Skeletal muscle cell (primary cell): ENCODE data around the gene OR2G6.
"Not testable (repeated sequence)": the region's sequence is repeated elsewhere in the genome, so short reads cannot be mapped to it uniquely, and the experiment has no call there.

Experiments
- DNase-seq: peaks from one replicate; pipeline ENCODE4 v3.0.0-alpha.2; 2010; ENCODE audit warnings: low read depth
- H3K4me3 ChIP-seq: 2 replicates; pipeline ENCODE4 v1.5.1; 2011; ENCODE audit warnings: low read depth, mild to moderate bottlenecking, control low read depth, low read length, moderate library complexity

Gene OR2G6

DNA sequence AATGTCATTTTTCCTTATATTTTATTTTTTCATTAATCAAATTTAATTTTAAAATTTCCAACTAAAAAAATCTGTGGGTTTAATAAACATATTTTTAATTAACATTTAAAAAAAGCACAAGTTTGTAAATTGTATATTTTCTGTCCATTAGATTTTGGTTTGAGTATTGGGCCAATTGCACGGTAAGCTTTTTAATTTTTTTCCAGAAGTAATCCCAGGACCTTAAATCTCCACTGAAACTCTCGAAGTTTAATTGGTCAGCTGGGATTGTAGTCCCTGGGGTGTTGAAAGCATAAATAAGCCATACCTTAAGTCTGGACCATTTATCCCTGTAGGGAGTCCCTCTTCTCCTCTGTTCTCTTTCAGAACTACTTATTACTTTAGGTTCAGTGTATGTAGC is at the start of gene OR2G6:
Gene OR2G6 (plus strand): TSS at position 301 of the 400 bp plus-strand sequence. CDS start 13,574 bp downstream, outside the sequence.
- DNase-seq, H3K4me3 ChIP-seq: not testable (repeated sequence)

- not testable (repeated sequence) for DNase-seq, H3K4me3 ChIP-seq
Measured at GRCh38 chr1:248459117-248459516, 48.8 kb upstream of the OR2G6 start.

- no peak overlapping the region for H3K4me3 ChIP-seq
Measured at GRCh38 chr1:248471154-248471553, 36.7 kb upstream of the OR2G6 start.

DNA sequence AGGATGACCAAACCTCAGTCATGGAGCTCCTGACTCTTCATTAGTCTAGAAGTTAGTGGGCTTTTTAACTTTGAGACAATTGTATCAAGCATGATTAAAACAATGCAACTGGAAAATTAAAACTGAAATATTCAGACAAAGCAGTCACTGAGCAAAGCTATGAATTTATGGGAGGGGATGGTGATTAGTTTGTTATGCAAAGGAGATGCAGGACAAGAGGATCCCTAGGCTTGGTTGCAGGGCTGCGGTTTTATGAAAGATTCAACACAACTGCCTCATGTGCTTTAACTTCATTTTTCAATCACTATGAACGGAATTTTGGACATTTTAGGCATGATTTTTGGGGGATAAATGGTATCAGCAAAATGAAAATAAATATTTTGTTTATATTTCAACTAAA is 35.8 kb upstream of the OR2G6 start:
- not testable (repeated sequence) for H3K4me3 ChIP-seq, DNase-seq

More at GRCh38 chr1:248471154-248471553, 36.7 kb upstream of the OR2G6 start:
- DNase-seq, result no peak

DNA sequence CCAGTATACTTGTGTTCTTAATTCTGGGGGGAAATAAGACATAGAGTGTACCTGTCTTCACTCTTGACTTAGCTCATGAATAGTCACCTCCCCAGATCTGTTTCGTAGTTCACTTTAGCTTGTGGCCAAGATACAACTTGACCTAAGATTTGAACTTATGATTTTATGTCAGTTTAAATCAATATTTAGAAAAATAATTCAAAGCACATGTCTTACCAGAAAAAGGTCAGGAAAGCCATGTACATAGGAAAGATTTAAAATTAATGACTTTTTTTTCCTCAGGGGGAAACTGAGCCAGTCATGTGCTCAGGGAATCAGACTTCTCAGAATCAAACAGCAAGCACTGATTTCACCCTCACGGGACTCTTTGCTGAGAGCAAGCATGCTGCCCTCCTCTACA is 34.8 kb upstream of the OR2G6 start, which contains the start of gene OR2T3:
Gene OR2T3 (plus strand): TSS at position 301 of the 400 bp plus-strand sequence. CDS start 0 bp downstream, at position 301.
- H3K4me3 ChIP-seq, DNase-seq: not testable (repeated sequence)

- not testable (repeated sequence) for DNase-seq, H3K4me3 ChIP-seq
Measured at GRCh38 chr1:248475660-248476059, 32.2 kb upstream of the OR2G6 start.

DNA sequence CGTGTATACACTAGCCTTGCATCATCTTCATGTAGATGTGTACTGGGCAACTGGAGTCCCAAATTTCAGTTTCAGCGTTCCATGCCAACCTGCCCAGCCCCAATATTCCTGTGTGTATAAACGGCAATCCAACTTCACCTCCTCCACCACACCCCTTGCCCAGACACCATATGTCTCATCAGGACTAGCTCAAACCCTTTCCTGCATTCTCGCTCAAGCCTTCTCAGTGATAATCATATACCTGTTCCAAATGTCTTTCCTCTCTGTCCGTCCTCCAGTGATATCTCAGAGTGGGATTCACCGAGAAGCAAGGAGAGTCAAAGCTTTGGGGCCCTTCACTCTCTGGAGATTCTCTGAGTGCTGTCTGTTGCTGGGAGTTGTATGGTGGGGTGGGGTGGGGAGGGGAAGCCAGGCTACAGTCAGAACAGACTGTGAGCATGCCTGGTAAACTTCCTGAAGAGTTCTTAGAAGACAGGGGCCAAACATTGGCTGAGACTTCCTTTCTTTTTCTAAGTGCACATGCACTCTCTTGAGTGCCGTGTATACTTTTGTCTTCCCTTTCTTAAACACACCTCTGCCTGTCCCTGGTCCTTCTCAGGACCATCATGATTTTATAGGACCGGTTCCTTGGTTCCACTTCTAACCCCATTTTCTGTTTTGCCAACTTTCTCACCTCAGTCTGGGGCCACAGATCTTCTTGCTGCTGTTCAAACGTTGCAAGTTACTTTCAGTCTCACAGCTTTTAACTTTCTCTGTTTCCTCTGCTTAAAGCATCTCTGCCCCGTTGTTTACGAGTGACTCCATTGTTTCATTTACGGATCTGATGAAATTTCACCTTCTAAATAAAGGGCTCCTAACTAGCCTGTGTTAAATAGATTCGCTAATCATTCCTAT is 25.9 kb upstream of the OR2G6 start:
- not testable (repeated sequence) for DNase-seq, H3K4me3 ChIP-seq

DNA sequence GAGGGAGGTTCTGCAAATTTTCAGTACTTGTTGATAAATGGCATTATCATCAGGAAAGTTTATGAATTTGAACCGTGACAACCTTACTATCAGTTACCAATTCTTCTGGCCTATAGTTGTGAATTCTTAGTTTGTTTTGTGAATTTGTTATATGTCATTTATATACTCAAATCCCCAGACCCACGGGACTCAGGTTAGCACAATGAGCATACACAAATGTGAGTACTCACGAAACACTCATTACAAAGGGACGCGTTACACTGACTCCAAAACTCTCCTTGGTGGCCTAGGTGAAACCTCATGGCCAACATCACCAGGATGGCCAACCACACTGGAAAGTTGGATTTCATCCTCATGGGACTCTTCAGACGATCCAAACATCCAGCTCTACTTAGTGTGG is 19.6 kb upstream of the OR2G6 start, which contains the start of gene OR2T5:
Gene OR2T5 (plus strand): TSS at position 301 of the 400 bp plus-strand sequence. CDS start 0 bp downstream, at position 301.
- not testable (repeated sequence) for H3K4me3 ChIP-seq, DNase-seq

DNA sequence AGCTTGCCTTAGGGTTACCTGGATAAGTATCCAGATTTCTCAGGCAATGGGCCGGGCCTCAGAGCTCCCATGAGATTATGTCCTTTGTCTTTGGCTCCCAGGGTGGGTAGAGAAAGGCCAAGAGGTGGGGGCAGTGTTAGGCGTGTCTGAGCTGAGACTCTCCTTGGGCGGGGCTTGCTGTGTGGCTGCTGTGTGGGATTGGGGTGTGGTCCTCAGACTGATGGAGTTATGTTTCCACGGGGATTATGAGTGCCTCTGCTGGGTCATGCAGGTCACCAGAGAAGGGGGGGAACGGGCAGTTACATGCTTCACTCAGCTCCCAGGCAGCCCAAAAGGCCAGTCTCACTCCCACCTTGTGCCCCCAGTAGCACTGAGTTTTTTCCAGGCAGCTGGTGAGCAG is 11.2 kb upstream of the OR2G6 start:
- not testable (repeated sequence) for DNase-seq, H3K4me3 ChIP-seq

GRCh38 chr1:248500305-248501035 is 7.4 kb upstream of the OR2G6 start:
- not testable (repeated sequence) for DNase-seq, H3K4me3 ChIP-seq

DNA sequence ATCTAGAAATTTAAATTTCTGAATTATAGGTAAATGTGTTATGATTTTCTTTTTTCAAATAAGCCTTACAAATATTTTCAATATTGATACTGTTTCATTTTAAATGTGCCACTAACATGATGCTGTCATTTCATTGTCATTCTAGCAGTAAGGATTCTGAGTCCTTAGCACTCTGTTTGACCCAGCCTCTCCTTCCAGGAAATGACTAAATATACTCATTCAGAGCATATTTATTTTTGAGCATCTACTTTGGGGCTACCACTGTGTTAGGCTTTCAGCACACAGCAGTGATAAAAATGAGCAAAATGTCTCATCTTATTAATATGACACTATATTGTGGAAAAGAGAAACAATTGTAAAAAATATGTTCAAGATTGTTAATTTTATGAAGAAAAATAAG is 2.3 kb downstream of the OR2G6 start:
- DNase-seq, H3K4me3 ChIP-seq: not testable (repeated sequence)

DNA sequence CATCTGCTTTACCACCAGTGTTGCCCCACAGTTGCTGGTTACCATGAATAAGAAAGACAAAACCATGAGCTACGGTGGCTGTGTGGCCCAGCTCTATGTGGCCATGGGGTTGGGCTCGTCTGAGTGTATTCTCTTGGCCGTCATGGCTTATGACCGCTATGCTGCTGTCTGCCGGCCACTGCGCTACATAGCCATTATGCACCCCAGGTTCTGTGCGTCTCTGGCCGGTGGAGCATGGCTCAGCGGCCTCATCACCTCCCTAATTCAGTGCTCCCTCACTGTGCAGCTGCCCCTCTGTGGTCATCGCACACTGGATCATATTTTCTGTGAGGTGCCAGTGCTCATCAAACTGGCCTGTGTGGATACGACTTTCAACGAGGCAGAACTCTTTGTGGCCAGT is 14.0 kb downstream of the OR2G6 start:
- DNase-seq, result no peak
- no peak overlapping the region for H3K4me3 ChIP-seq

DNA sequence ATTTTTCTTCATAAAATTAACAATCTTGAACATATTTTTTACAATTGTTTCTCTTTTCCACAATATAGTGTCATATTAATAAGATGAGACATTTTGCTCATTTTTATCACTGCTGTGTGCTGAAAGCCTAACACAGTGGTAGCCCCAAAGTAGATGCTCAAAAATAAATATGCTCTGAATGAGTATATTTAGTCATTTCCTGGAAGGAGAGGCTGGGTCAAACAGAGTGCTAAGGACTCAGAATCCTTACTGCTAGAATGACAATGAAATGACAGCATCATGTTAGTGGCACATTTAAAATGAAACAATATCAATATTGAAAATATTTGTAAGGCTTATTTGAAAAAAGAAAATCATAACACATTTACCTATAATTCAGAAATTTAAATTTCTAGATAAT is 29.6 kb downstream of the OR2G6 start:
- not testable (repeated sequence) for DNase-seq, H3K4me3 ChIP-seq

DNA sequence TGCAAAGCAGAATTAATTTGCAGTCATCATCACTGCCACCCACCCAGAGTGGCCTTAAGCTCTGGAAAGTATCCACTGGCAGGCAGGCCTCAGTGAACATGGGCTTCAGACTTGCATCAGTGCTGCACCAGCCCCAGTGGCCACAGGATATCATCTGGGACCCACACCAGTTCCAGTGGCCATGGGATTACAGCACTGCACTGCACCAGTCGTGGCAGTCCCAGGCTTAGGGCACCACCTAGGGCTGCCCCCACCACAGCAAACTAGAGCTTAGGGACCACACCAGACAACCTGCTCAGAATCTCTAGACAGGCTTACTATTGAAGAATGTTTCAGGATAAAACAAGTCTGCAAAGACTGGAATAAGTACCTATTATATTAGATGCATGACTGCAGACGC is 39.5 kb downstream of the OR2G6 start:
- DNase-seq, H3K4me3 ChIP-seq: not testable (repeated sequence)

- DNase-seq, H3K4me3 ChIP-seq: not testable (repeated sequence)
Measured at GRCh38 chr1:248551027-248551426, 43.2 kb downstream of the OR2G6 start.

DNA sequence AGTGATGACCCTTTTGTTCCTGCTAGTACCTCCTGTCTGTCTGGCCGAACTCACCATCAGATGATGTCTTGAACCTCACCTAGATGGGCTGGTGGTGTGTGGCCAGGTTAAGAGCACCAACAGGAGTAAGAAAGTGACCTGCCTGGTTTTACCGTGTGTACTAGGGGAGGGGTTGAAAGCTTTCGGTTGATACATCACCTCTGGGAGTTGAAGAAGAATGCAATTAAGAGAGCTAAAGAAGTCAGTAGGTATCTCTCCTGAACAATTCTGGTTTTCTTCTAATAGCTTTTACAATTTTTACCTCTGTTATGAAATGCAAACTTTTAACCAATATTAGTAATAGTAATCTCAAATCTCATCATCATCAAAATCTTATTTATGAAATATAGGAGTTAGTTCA is 54.8 kb downstream of the OR2G6 start, which contains the start of gene OR2T29:
Gene OR2T29 (minus strand): TSS at position 101 of the 400 bp plus-strand sequence. CDS start 3,281 bp downstream, outside the sequence.
- H3K4me3 ChIP-seq, DNase-seq: not testable (repeated sequence)

DNA sequence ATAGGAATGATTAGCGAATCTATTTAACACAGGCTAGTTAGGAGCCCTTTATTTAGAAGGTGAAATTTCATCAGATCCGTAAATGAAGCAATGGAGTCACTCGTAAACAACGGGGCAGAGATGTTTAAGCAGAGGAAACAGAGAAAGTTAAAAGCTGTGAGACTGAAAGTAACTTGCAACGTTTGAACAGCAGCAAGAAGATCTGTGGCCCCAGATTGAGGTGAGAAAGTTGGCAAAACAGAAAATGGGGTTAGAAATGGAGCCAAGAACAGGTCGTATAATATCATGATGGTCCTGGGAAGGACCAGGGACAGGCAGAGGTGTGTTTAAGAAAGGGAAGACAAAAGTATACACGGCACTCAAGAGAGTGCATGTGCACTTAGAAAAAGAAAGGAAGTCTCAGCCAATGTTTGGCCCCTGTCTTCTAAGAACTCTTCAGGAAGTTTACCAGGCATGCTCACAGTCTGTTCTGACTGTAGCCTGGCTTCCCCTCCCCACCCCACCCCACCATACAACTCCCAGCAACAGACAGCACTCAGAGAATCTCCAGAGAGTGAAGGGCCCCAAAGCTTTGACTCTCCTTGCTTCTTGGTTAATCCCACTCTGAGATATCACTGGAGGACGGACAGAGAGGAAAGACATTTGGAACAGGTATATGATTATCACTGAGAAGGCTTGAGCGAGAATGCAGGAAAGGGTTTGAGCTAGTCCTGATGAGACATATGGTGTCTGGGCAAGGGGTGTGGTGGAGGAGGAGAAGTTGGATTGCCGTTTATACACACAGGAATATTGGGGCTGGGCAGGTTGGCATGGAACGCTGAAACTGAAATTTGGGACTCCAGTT is 57.9 kb downstream of the OR2G6 start:
- DNase-seq, H3K4me3 ChIP-seq: not testable (repeated sequence)

DNA sequence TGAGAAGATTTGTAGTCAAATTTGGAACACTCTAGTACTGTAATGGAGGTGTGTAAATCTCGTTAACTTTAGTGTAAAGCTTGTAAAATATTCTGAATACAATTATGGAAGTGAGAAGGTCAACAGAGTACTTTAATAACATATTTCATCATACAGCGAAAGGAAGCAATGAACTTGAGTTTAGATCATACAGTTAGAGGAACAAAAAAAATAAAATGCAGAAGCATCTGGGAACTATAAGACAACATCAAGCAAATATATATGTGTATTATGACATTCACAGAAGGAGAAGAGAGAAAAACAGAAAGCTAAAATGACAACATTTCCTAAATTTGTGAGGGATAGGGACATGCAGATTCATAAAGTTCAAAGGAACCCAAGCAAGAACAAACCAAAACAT is 61.2 kb downstream of the OR2G6 start:
- H3K4me3 ChIP-seq, DNase-seq: not testable (repeated sequence)

GRCh38 chr1:248570811-248571210 is 62.9 kb downstream of the OR2G6 start:
- not testable (repeated sequence) for DNase-seq, H3K4me3 ChIP-seq
